Adrenal gland (tissue), 5 donors: Measurements from ENCODE around the gene BCAS3.

Source experiments
- POLR2A ChIP-seq, 2 donors: fragments of 450-650 bp; IDR thresholded peaks; one replicate each; pipeline ENCODE4 v1.6.1; 2017; ENCODE audit warnings: antibody characterized with exemption in 2 of 2, mild to moderate bottlenecking in 2 of 2, moderate library complexity in 1 of 2
- TF ChIP-seq, protein P1 (sequence below), 6 experiments: fragments of 450-650 bp in 4 of 6; fragments of 200-600 bp in 2 of 6; sonication (generic) in 1 of 6; IDR thresholded peaks; 1 replicate in 5 of 6; 2 replicates in 1 of 6; pipeline versions ENCODE4 v1.5.1 to v1.8.0; 2016 to 2021; ENCODE audit warnings: antibody characterized with exemption in 6 of 6, mild to moderate bottlenecking in 2 of 6, moderate library complexity in 1 of 6
- donor health status: DM: no; HTN: no; CAD: no.

DNA sequence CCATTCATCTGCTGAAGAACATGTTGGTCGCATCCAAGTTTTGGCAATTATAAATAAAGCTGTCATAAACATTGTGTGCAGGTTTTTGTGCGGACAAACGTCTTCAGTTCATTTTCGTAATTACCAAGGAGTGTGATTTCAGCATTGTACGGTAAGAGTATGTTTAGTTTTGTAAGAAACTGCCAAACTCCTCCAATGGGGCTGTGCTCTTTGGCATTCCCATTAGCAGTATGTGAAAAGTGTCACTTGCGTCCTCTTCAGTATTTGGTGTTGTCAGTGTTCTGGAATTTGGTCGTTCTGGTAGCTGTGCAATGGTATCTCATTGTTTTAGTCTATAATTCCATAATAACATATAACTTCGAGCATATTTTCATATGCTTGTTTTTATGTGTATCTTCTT lies 120.9 kb downstream of the BCAS3 start:
- no peak for TF ChIP-seq POLR2A (IDR thresholded peaks at IDR 0.05)
- TF ChIP-seq, protein P1, sequence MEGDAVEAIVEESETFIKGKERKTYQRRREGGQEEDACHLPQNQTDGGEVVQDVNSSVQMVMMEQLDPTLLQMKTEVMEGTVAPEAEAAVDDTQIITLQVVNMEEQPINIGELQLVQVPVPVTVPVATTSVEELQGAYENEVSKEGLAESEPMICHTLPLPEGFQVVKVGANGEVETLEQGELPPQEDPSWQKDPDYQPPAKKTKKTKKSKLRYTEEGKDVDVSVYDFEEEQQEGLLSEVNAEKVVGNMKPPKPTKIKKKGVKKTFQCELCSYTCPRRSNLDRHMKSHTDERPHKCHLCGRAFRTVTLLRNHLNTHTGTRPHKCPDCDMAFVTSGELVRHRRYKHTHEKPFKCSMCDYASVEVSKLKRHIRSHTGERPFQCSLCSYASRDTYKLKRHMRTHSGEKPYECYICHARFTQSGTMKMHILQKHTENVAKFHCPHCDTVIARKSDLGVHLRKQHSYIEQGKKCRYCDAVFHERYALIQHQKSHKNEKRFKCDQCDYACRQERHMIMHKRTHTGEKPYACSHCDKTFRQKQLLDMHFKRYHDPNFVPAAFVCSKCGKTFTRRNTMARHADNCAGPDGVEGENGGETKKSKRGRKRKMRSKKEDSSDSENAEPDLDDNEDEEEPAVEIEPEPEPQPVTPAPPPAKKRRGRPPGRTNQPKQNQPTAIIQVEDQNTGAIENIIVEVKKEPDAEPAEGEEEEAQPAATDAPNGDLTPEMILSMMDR (IDR thresholded peaks at IDR 0.05) = no peak
